A673 (cell line): ENCODE measurements around the gene ZNF365. TPM values are rescaled to one million over a fixed set of nuclear protein-coding genes. Genes with fewer than 3 reads are reported as not detected.

ENCODE experiments used
- BruUV-seq: library from RNA; stranded (reverse); fragments of 400-500 nt; replicated peaks from 2 replicates; lab custom pipeline; 2021; lab: Mats Ljungman, UMichigan
- CTCF ChIA-PET: fragments of 300-600 bp; sonication (Branson Sonifier 250); formaldehyde crosslinking; loops from one replicate; lab custom pipeline; 2022; ENCODE audit warnings: antibody characterized with exemption; lab: Charles Lee
- POLR2A ChIA-PET: fragments of 300-600 bp; sonication (Branson Sonifier 250); formaldehyde crosslinking; loops from one replicate; lab custom pipeline; 2022; ENCODE audit warnings: antibody characterized with exemption; ENCODE audit not compliant: low non-redundant PET; lab: Charles Lee
- DNase-seq: peaks from one replicate; pipeline ENCODE4 v3.0.0-alpha.2; 2015; ENCODE audit warnings: low spot score
- H3K27ac ChIP-seq: fragments of 200-600 bp; sonication (generic); 2 replicates; pipeline ENCODE4 v1.5.1; 2016; ENCODE audit warnings: mixed run types, low read depth, mild to moderate bottlenecking, mixed read lengths, antibody characterized with exemption, low read length; ENCODE audit not compliant: poor library complexity, severe bottlenecking
- H3K27me3 ChIP-seq: fragments of 200-600 bp; sonication (generic); replicated peaks from 2 replicates; pipeline ENCODE4 v1.6.1; 2017; ENCODE audit warnings: mixed run types, low read depth, mild to moderate bottlenecking, mixed read lengths, antibody characterized with exemption, low read length; ENCODE audit not compliant: insufficient read depth, poor library complexity
- H3K36me3 ChIP-seq: fragments of 200-600 bp; sonication (generic); 2 replicates; pipeline ENCODE4 v1.6.1; 2016; ENCODE audit warnings: mixed run types, mild to moderate bottlenecking, mixed read lengths, antibody characterized with exemption, low read length; ENCODE audit not compliant: insufficient read depth, poor library complexity, severe bottlenecking
- H3K4me1 ChIP-seq: fragments of 200-600 bp; sonication (generic); 2 replicates; pipeline ENCODE4 v1.6.1; 2017; ENCODE audit warnings: mixed run types, mild to moderate bottlenecking, mixed read lengths, antibody characterized with exemption, low read length; ENCODE audit not compliant: insufficient read depth, poor library complexity, severe bottlenecking
- H3K4me3 ChIP-seq: fragments of 200-600 bp; sonication (generic); 2 replicates; pipeline ENCODE4 v1.5.1; 2016; ENCODE audit warnings: low read depth, mixed run types, mild to moderate bottlenecking, mixed read lengths, low read length; ENCODE audit not compliant: poor library complexity, severe bottlenecking
- H3K9me3 ChIP-seq: fragments of 200-600 bp; sonication (generic); 2 replicates; pipeline ENCODE4 v1.6.1; 2016; ENCODE audit warnings: mixed run types, low read depth, mild to moderate bottlenecking, mixed read lengths, antibody characterized with exemption, low read length; ENCODE audit not compliant: poor library complexity, severe bottlenecking
- CTCF ChIP-seq: fragments of 300-800, 200-600 bp; sonication (generic); conservative IDR thresholded peaks from 2 replicates; pipeline ENCODE4 v1.5.1; 2017; ENCODE audit warnings: low read depth, mild to moderate bottlenecking, antibody characterized with exemption, low read length, moderate library complexity, mixed read lengths
- EZH2 ChIP-seq: fragments of 200-600 bp; sonication (generic); IDR thresholded peaks from 2 replicates; pipeline ENCODE4 v1.6.1; 2017; ENCODE audit warnings: borderline replicate concordance, low read depth, mild to moderate bottlenecking, mixed read lengths, antibody characterized with exemption, low read length; ENCODE audit not compliant: poor library complexity, severe bottlenecking
- intact Hi-C: fragments of 100-400 bp; cut with micrococcal nuclease; formaldehyde crosslinking; loops from one replicate; pipeline ENCODE4 v1.10.0; 2022; ENCODE audit not compliant: unreplicated experiment
- total RNA-seq: library from RNA; stranded (reverse); gene quantifications from 2 replicates; pipeline ENCODE4 v1.2.3, GENCODE V29; 2021

Gene ZNF365
- total RNA-seq, 1 experiment from 2014 or later = 0.56 TPM

GRCh38 chr10:62451611-62451975 lies 77.4 kb downstream of the ZNF365 start:
- ChIA-PET POLR2A (no interaction called here), CTCF (no interaction called here)
- no peak for TF ChIP-seq CTCF
- no peak for TF ChIP-seq EZH2
- Histone ChIP-seq H3K4me3 (no peak overlapping the region), H3K27ac (no peak overlapping the region), H3K9me3 (no peaks in the 10 kb centered on the region), H3K4me1 (peaks cover 2% of the 10 kb centered on the region), H3K36me3 (no peaks in the 10 kb centered on the region), H3K27me3 (no peaks in the 10 kb centered on the region)
- intact Hi-C loops = no loop called here
- no TSS peak for BruUV-seq
- no peak for DNase-seq

Other genes with a start within 250 kb of the ZNF365 start
- gene RTKN2, start 105.5 kb upstream of the ZNF365 start, total RNA-seq = 21.9 and 22.3 TPM in 2 replicates